H1 (cell line): Measurements from ENCODE around the gene TGM2. TPM values are rescaled to one million over a fixed set of nuclear protein-coding genes. Genes with fewer than 3 reads are reported as not detected.

Experiments used
- CTCF ChIA-PET: fragments of 300-600 bp; sonication (Branson Sonifier 250); formaldehyde crosslinking; loops from one replicate; lab custom pipeline; 2021; ENCODE audit not compliant: partially characterized antibody; lab: Charles Lee
- POLR2A ChIA-PET: fragments of 300-600 bp; sonication (Branson Sonifier 250); formaldehyde crosslinking; loops from one replicate; lab custom pipeline; 2021; ENCODE audit warnings: inconsistent platforms; ENCODE audit not compliant: partially characterized antibody; lab: Charles Lee
- DNase-seq, 2 experiments: peaks; one replicate each; pipeline versions ENCODE4 v3.0.0 to v3.0.0-alpha.2; 2010 to 2022; ENCODE audit warnings: low spot score in 2 of 2, low read depth in 1 of 2, mixed read lengths in 1 of 2
- FAIRE-seq: peaks from 2 replicates; lab custom pipeline; 2011; peaks lifted over from hg19 to GRCh38; lab: Jason Lieb, UNC
- H2AFZ ChIP-seq: 2 replicates; pipeline ENCODE4 v1.8.1; 2012; ENCODE audit warnings: low read length, inconsistent platforms
- H2AK5ac ChIP-seq: 2 replicates; pipeline ENCODE4 v1.6.1; 2013; ENCODE audit warnings: low read depth, low read length
- H2BK120ac ChIP-seq: replicated peaks from 2 replicates; pipeline ENCODE3; 2013; ENCODE audit warnings: low read depth, low read length, inconsistent platforms
- H2BK12ac ChIP-seq: 2 replicates; pipeline ENCODE4 v1.6.1; 2013; ENCODE audit warnings: low read depth, low read length
- H2BK15ac ChIP-seq: 2 replicates; pipeline ENCODE4 v1.6.1; 2013; ENCODE audit warnings: low read length
- H2BK20ac ChIP-seq: 2 replicates; pipeline ENCODE4 v1.6.1; 2013; ENCODE audit warnings: low read length
- H2BK5ac ChIP-seq: 2 replicates; pipeline ENCODE4 v1.6.1; 2013; ENCODE audit warnings: low read depth, low read length
- H3K14ac ChIP-seq: 2 replicates; pipeline ENCODE4 v1.6.1; 2013; ENCODE audit warnings: inconsistent platforms; ENCODE audit not compliant: insufficient read length
- H3K18ac ChIP-seq: 2 replicates; pipeline ENCODE4 v1.6.1; 2013; ENCODE audit warnings: low read length; ENCODE audit errors: extremely low read depth
- H3K23ac ChIP-seq: 2 replicates; pipeline ENCODE4 v1.6.1; 2013; ENCODE audit warnings: inconsistent platforms; ENCODE audit not compliant: insufficient read length
- H3K23me2 ChIP-seq: 2 replicates; pipeline ENCODE4 v1.6.1; 2013; ENCODE audit warnings: low read depth, low read length
- H3K27ac ChIP-seq: 2 replicates; pipeline ENCODE4 v1.6.1; 2011; ENCODE audit warnings: low read depth, low read length, inconsistent platforms
- H3K27me3 ChIP-seq, 4 experiments: replicated peaks in 1 of 4; 1 replicate in 1 of 4; 2 replicates in 3 of 4; pipeline versions ENCODE4 v1.6.1 to v1.8.1; 2011 to 2013; ENCODE audit warnings: low read length in 3 of 4, mild to moderate bottlenecking in 3 of 4, inconsistent platforms in 2 of 4, mixed read lengths in 2 of 4, moderate library complexity in 1 of 4; ENCODE audit not compliant: control insufficient read depth in 3 of 4, insufficient read depth in 3 of 4; ENCODE audit errors: extremely low read depth in 1 of 4
- H3K36me3 ChIP-seq, 4 experiments: 2 replicates each; pipeline versions ENCODE4 v1.6.1 to v1.8.1; 2011 to 2013; ENCODE audit warnings: mild to moderate bottlenecking in 4 of 4, low read length in 3 of 4, moderate library complexity in 2 of 4, control low read depth in 1 of 4, inconsistent platforms in 1 of 4; ENCODE audit not compliant: insufficient read depth in 4 of 4, control insufficient read depth in 2 of 4
- H3K4ac ChIP-seq: replicated peaks from 2 replicates; pipeline ENCODE3; 2013; ENCODE audit warnings: low read length, low read depth, mixed read lengths, inconsistent platforms; ENCODE audit not compliant: insufficient read length
- H3K4me1 ChIP-seq, 4 experiments: replicated peaks in 1 of 4; 1 replicate in 1 of 4; 2 replicates in 3 of 4; pipeline versions ENCODE4 v1.6.1 to v1.8.1; 2011 to 2013; ENCODE audit warnings: low read length in 3 of 4, inconsistent platforms in 2 of 4, mixed read lengths in 1 of 4; ENCODE audit not compliant: insufficient read depth in 4 of 4, control insufficient read depth in 3 of 4
- H3K4me2 ChIP-seq, 2 experiments: 2 replicates each; pipeline versions ENCODE4 v1.6.1 to v1.8.1; 2011 to 2013; ENCODE audit warnings: low read depth in 2 of 2, low read length in 2 of 2, control low read depth in 1 of 2, inconsistent platforms in 1 of 2, mild to moderate bottlenecking in 1 of 2; ENCODE audit not compliant: insufficient read depth in 1 of 2
- H3K4me3 ChIP-seq, 4 experiments: fragments of 200-600, 300-600 bp in 1 of 4; sonication (generic), shearing (Covaris generic), sonication (Bioruptor Twin) in 1 of 4; 2 replicates each; pipeline versions ENCODE4 v1.5.1 to v1.8.1; 2011 to 2016; ENCODE audit warnings: low read length in 4 of 4, low read depth in 3 of 4, control low read depth in 2 of 4, inconsistent platforms in 2 of 4, mild to moderate bottlenecking in 2 of 4, mixed read lengths in 1 of 4, moderate library complexity in 1 of 4; ENCODE audit not compliant: insufficient read depth in 2 of 4; ENCODE audit errors: extremely low read depth in 1 of 4
- H3K56ac ChIP-seq: replicated peaks from 2 replicates; pipeline ENCODE3; 2013; ENCODE audit warnings: low read depth, mild to moderate bottlenecking, mixed read lengths, low read length, inconsistent platforms; ENCODE audit not compliant: insufficient read length
- H3K79me1 ChIP-seq: 2 replicates; pipeline ENCODE4 v1.6.1; 2013; ENCODE audit warnings: low read depth, low read length, control low read depth
- H3K79me2 ChIP-seq, 2 experiments: 2 replicates each; pipeline versions ENCODE4 v1.6.1 to v1.8.1; 2012 to 2013; ENCODE audit warnings: low read length in 2 of 2, mild to moderate bottlenecking in 2 of 2, inconsistent platforms in 1 of 2; ENCODE audit not compliant: insufficient read depth in 2 of 2, control insufficient read depth in 1 of 2
- H3K9ac ChIP-seq, 4 experiments: replicated peaks in 1 of 4; 1 replicate in 1 of 4; 2 replicates in 3 of 4; pipeline versions ENCODE4 v1.6.1 to v1.8.1; 2011 to 2013; ENCODE audit warnings: low read depth in 3 of 4, low read length in 3 of 4, control low read depth in 2 of 4, mild to moderate bottlenecking in 2 of 4, moderate library complexity in 2 of 4, inconsistent platforms in 1 of 4; ENCODE audit errors: extremely low read depth in 1 of 4
- H3K9me3 ChIP-seq, 2 experiments: 2 replicates each; pipeline versions ENCODE4 v1.6.1 to v1.8.1; 2012 to 2013; ENCODE audit warnings: mild to moderate bottlenecking in 2 of 2, moderate library complexity in 2 of 2, control low read depth in 1 of 2, inconsistent platforms in 1 of 2, low read depth in 1 of 2, low read length in 1 of 2, mixed read lengths in 1 of 2; ENCODE audit not compliant: insufficient read depth in 2 of 2
- H4K20me1 ChIP-seq, 2 experiments: replicated peaks in 1 of 2; 2 replicates each; pipeline versions ENCODE3 to v1.8.1; 2011 to 2013; ENCODE audit warnings: inconsistent platforms in 2 of 2, low read length in 2 of 2, mild to moderate bottlenecking in 1 of 2; ENCODE audit not compliant: insufficient read depth in 2 of 2, control insufficient read depth in 1 of 2
- H4K5ac ChIP-seq: 2 replicates; pipeline ENCODE4 v1.6.1; 2013; ENCODE audit warnings: low read length, low read depth, mixed read lengths, inconsistent platforms; ENCODE audit not compliant: insufficient read length
- H4K8ac ChIP-seq: 2 replicates; pipeline ENCODE4 v1.8.0; 2013; ENCODE audit warnings: mild to moderate bottlenecking, moderate library complexity, low read length, inconsistent platforms; ENCODE audit not compliant: insufficient read depth; ENCODE audit errors: extremely low read depth
- H4K91ac ChIP-seq: replicated peaks from 2 replicates; pipeline ENCODE3; 2013; ENCODE audit warnings: low read length, mixed read lengths, inconsistent platforms; ENCODE audit not compliant: insufficient read length
- BCL11A ChIP-seq, 2 experiments: IDR thresholded peaks; one replicate each; pipeline ENCODE4 v1.6.1; 2011; ENCODE audit warnings: low read depth in 2 of 2, low read length in 2 of 2, mild to moderate bottlenecking in 2 of 2
- E2F6 ChIP-seq: IDR thresholded peaks from 2 replicates; pipeline ENCODE4 v1.6.1; 2012; ENCODE audit warnings: inconsistent platforms
- PHF8 ChIP-seq: fragments of 200-600 bp; sonication (generic); conservative IDR thresholded peaks from 2 replicates; pipeline ENCODE4 v1.7.1; 2012; ENCODE audit warnings: low read depth, mild to moderate bottlenecking, inconsistent platforms, low read length, moderate library complexity
- POLR2AphosphoS5 ChIP-seq: IDR thresholded peaks from 2 replicates; pipeline ENCODE4 v1.6.1; 2011; ENCODE audit warnings: low read depth, low read length
- RFX5 ChIP-seq: IDR thresholded peaks from 2 replicates; pipeline ENCODE4 v1.6.1; 2011; ENCODE audit warnings: low read depth, low read length, improper control_type of control experiment, borderline replicate concordance
- SIN3A ChIP-seq, 2 experiments: IDR thresholded peaks in 1 of 2; conservative IDR thresholded peaks in 1 of 2; 2 replicates each; pipeline ENCODE4 v1.6.1; 2011 to 2012; ENCODE audit warnings: low read length in 2 of 2, improper control_type of control experiment in 1 of 2, low read depth in 1 of 2, mild to moderate bottlenecking in 1 of 2
- TCF12 ChIP-seq: IDR thresholded peaks from 2 replicates; pipeline ENCODE4 v1.6.1; 2011; ENCODE audit warnings: low read depth, mild to moderate bottlenecking, low read length
- WGBS, 2 experiments: shearing (Covaris generic) in 1 of 2; methylation state at CpG; one replicate each; pipeline versions ENCODE4 v1.1.6 to v1.1.7; 2013 to 2015; ENCODE audit warnings: low lambda C conversion rate in 2 of 2, mixed read lengths in 2 of 2, inconsistent platforms in 1 of 2, low coverage in 1 of 2, missing lambda C conversion rate in 1 of 2; ENCODE audit not compliant: insufficient replicate concordance in 2 of 2, insufficient coverage in 1 of 2, insufficient read length in 1 of 2; ENCODE audit errors: extremely low coverage in 1 of 2, missing lambda C conversion rate in 1 of 2; 5-methylcytosine and 5-hydroxymethylcytosine counted together
- polyA plus RNA-seq, 7 experiments: library from polyadenylated mRNA; depleted of rRNA in 3 of 7; stranded (reverse) in 5 of 7; unstranded in 2 of 7; fragments of >200 nt in 5 of 7; fragments of 200-250 nt in 2 of 7; gene quantifications; 1 replicate in 5 of 7; 2 replicates in 1 of 7; 4 replicates in 1 of 7; pipeline versions ENCODE4 v1.2.1 to v1.2.3, GENCODE V29; 2011 to 2013; ENCODE audit warnings: missing spikeins in 2 of 7, mixed read lengths in 2 of 7
- total RNA-seq: library from RNA; stranded (reverse); fragmentation: NEBNext Ultra II Directional; extraction: Animal tissue kit (Norgen Biotek cat#: 25700); gene quantifications from 2 replicates; pipeline ENCODE4 v1.2.1, GENCODE V29; 2021
- TF ChIP-seq, protein P1 (sequence below): IDR thresholded peaks from 2 replicates; pipeline ENCODE4 v1.6.1; 2011; ENCODE audit warnings: low read length, improper control_type of control experiment

Gene TGM2
- total and polyA plus RNA-seq, 2 of the 8 experiments (the other 6 are each of a cell fraction or from before 2014, with no cell fraction given) = 0.86 to 1.0 TPM

DNA sequence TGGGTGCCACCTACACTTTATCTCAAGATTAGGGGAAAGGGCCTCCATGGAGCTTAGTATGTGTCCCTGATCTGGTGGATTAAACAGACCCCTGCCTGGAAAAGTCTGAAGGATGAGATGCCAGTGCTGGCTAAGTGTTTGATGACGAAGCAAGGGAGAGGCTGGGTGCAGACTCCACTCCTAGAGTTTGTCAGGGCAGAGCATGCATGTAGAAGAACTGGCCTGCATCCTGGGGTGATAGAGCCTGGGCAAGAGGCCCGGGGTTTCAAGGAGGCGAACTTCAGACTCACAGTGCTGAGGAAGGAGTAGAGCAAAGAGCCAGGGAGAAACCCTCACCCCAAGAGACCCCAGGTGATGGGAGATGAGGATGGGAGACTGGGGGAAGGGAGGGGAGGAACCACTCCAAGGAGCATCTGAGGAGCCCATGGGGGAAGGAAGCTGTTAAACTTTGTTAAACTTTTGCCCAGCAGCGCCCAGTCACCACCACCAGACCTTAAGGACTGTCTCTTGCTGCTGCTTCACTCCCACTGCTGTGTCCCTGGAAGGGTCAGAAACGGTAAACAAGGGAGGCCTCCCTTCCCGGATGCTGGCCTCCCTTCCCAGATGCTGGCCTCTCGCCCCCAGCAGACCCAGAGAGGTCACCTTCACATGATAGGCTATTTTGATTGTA lies 69.9 kb downstream of the TGM2 start:
- Histone ChIP-seq H3K4ac (no peak overlapping the region), H3K18ac (no peak overlapping the region), H2BK120ac (no peak overlapping the region), H3K4me1 (no peaks in the 10 kb centered on the region), H3K4me3 (no peak overlapping the region), H3K23me2 (no peaks in the 10 kb centered on the region), H4K5ac (no peak overlapping the region), H3K4me2 (no peak overlapping the region), H3K79me2 (no peaks in the 10 kb centered on the region), H2BK15ac (no peak overlapping the region), H3K27ac (no peak overlapping the region), H2BK20ac (no peak overlapping the region), H2BK5ac (no peak overlapping the region), H3K14ac (no peak overlapping the region), H4K8ac (no peak overlapping the region), H2AFZ (no peak overlapping the region), H4K91ac (no peak overlapping the region), H3K36me3 (peaks cover 0 to 7% (median 4%) of the 10 kb centered on the region in 4 experiments; a peak in 6 of 8 replicates), H3K23ac (no peak overlapping the region), H2AK5ac (no peak overlapping the region), H2BK12ac (no peak overlapping the region), H3K79me1 (no peaks in the 10 kb centered on the region), H3K27me3 (no peaks in the 10 kb centered on the region), H4K20me1 (no peaks in the 10 kb centered on the region), H3K9me3 (no peaks in the 10 kb centered on the region), H3K9ac (no peak overlapping the region), H3K56ac (no peak overlapping the region)
- 90% methylated on average over 7 of the region's 7 CpGs; no CpG with 5 or more reads in 1 of the 2 experiments for WGBS, 2 experiments
- TF ChIP-seq POLR2AphosphoS5 = no peak
- no peak for TF ChIP-seq SIN3A (conservative IDR thresholded peaks at IDR 0.05 in 1 of 2, IDR thresholded peaks at IDR 0.05 in 1 of 2; ENCODE audit: low read depth in 1 of 2, low read length in 2 of 2)
- no peak for TF ChIP-seq RFX5
- TF ChIP-seq TCF12 = no peak
- TF ChIP-seq BCL11A (IDR thresholded peaks at IDR 0.05; ENCODE audit: low read depth in 2 of 2, low read length in 2 of 2) = no peak
- TF ChIP-seq E2F6 = no peak
- no peak for TF ChIP-seq PHF8
- TF ChIP-seq, protein P1, sequence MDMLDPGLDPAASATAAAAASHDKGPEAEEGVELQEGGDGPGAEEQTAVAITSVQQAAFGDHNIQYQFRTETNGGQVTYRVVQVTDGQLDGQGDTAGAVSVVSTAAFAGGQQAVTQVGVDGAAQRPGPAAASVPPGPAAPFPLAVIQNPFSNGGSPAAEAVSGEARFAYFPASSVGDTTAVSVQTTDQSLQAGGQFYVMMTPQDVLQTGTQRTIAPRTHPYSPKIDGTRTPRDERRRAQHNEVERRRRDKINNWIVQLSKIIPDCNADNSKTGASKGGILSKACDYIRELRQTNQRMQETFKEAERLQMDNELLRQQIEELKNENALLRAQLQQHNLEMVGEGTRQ = no peak
- DNase-seq = no peak
- ChIA-PET CTCF (interaction anchor here (1.4 kb wide), 1 partner anchor 20 kb away, joined by 4 read pairs; no protein-coding TSS in a partner anchor), POLR2A (no interaction called here)
- FAIRE-seq = no peak
